GM23338 (cell line): ENCODE measurements around the gene STRBP. TPM values are rescaled to one million over a fixed set of nuclear protein-coding genes. Genes with fewer than 3 reads are reported as not detected.

ENCODE experiments used
- ATAC-seq: fragments of 200-7000 bp; cut with Tn5 transposase; 3 replicates; pipeline ENCODE4 v1.9.1; 2020
- DNase-seq: peaks from one replicate; pipeline ENCODE4 v3.0.0-alpha.2; 2015; ENCODE audit warnings: low spot score
- H2AFZ ChIP-seq: fragments of 200-600 bp; sonication (generic); 2 replicates; pipeline ENCODE4 v1.8.0; 2016; ENCODE audit warnings: antibody characterized with exemption, mild to moderate bottlenecking, moderate library complexity
- H3F3A ChIP-seq: fragments of 200-600 bp; sonication (generic); replicated peaks from 2 replicates; pipeline ENCODE4 v1.8.0; 2017; ENCODE audit warnings: antibody characterized with exemption, mixed run types, low read depth
- H3K27ac ChIP-seq: fragments of 200-600 bp; sonication (generic); 2 replicates; pipeline ENCODE4 v1.6.1; 2016; ENCODE audit warnings: low read depth
- H3K27me3 ChIP-seq: fragments of 200-600 bp; sonication (generic); 2 replicates; pipeline ENCODE4 v1.8.0; 2016; ENCODE audit warnings: mild to moderate bottlenecking, mixed run types, moderate library complexity; ENCODE audit not compliant: insufficient read depth
- H3K36me3 ChIP-seq: fragments of 200-600 bp; sonication (generic); 2 replicates; pipeline ENCODE4 v1.8.0; 2016; ENCODE audit warnings: mild to moderate bottlenecking; ENCODE audit not compliant: insufficient read depth
- H3K4me1 ChIP-seq: fragments of 200-600 bp; sonication (generic); 2 replicates; pipeline ENCODE4 v1.8.0; 2016; ENCODE audit warnings: mild to moderate bottlenecking, moderate library complexity; ENCODE audit not compliant: insufficient read depth
- H3K4me2 ChIP-seq: fragments of 200-600 bp; sonication (generic); 2 replicates; pipeline ENCODE4 v1.7.1; 2017; ENCODE audit warnings: mixed run types
- H3K4me3 ChIP-seq: fragments of 200-600 bp; sonication (generic); 2 replicates; pipeline ENCODE4 v1.6.1; 2016; ENCODE audit warnings: mixed run types
- H3K79me2 ChIP-seq: fragments of 200-600 bp; sonication (generic); replicated peaks from 2 replicates; pipeline ENCODE4 v1.8.0; 2017; ENCODE audit warnings: mild to moderate bottlenecking; ENCODE audit not compliant: insufficient read depth
- H3K9me2 ChIP-seq: fragments of 200-600 bp; sonication (generic); 2 replicates; pipeline ENCODE4 v1.8.0; 2017; ENCODE audit not compliant: insufficient read depth
- H4K20me1 ChIP-seq: fragments of 200-600 bp; sonication (generic); replicated peaks from 2 replicates; pipeline ENCODE4 v1.8.0; 2017; ENCODE audit warnings: mild to moderate bottlenecking; ENCODE audit not compliant: insufficient read depth
- H3K27ac Mint-ChIP-seq: 2 replicates; pipeline ENCODE4 v1.8.0; 2020; ENCODE audit warnings: inconsistent platforms, mild to moderate bottlenecking, moderate library complexity, mixed read lengths
- H3K27me3 Mint-ChIP-seq: 3 replicates; pipeline ENCODE4 v1.8.0; 2022; ENCODE audit warnings: low read depth, mild to moderate bottlenecking, moderate library complexity, mixed read lengths, inconsistent platforms; ENCODE audit not compliant: insufficient read depth, poor library complexity
- H3K36me3 Mint-ChIP-seq: 3 replicates; pipeline ENCODE4 v1.8.0; 2021; ENCODE audit warnings: low read depth, mild to moderate bottlenecking, inconsistent platforms, moderate library complexity, mixed read lengths
- H3K4me1 Mint-ChIP-seq: 3 replicates; pipeline ENCODE4 v1.8.0; 2020; ENCODE audit warnings: mild to moderate bottlenecking, inconsistent platforms, mixed read lengths
- H3K4me3 Mint-ChIP-seq: 3 replicates; pipeline ENCODE4 v1.8.0; 2021; ENCODE audit warnings: moderate library complexity, mild to moderate bottlenecking, inconsistent platforms, mixed read lengths
- H3K9me3 Mint-ChIP-seq: 3 replicates; pipeline ENCODE4 v1.8.0; 2020; ENCODE audit warnings: moderate library complexity, mild to moderate bottlenecking, inconsistent platforms, mixed read lengths
- CTCF ChIP-seq, 2 experiments: fragments of 200-600 bp in 1 of 2; sonication (generic) in 1 of 2; conservative IDR thresholded peaks; 2 replicates each; pipeline versions ENCODE4 v1.5.1 to v1.6.1; 2016 to 2017; ENCODE audit warnings: antibody characterized with exemption in 2 of 2, low read depth in 2 of 2, mild to moderate bottlenecking in 2 of 2, moderate library complexity in 1 of 2
- ETS1 ChIP-seq: IDR thresholded peaks from 2 replicates; pipeline ENCODE4 v1.6.1; 2016; ENCODE audit warnings: antibody characterized with exemption
- EZH2 ChIP-seq: fragments of 200-600 bp; sonication (generic); IDR thresholded peaks from one replicate; pipeline ENCODE4 v1.8.0; 2017; ENCODE audit warnings: antibody characterized with exemption, mild to moderate bottlenecking, low read depth; ENCODE audit not compliant: unreplicated experiment
- EZH2phosphoT487 ChIP-seq: fragments of 200-600 bp; sonication (generic); IDR thresholded peaks from one replicate; pipeline ENCODE4 v1.8.1; 2018; ENCODE audit warnings: antibody characterized with exemption; ENCODE audit not compliant: unreplicated experiment
- JUNB ChIP-seq: IDR thresholded peaks from one replicate; pipeline ENCODE4 v1.6.1; 2016; ENCODE audit warnings: antibody characterized with exemption; ENCODE audit not compliant: unreplicated experiment
- NANOG ChIP-seq: IDR thresholded peaks from 2 replicates; pipeline ENCODE4 v1.6.1; 2016; ENCODE audit warnings: antibody characterized with exemption, borderline replicate concordance
- POLR2AphosphoS5 ChIP-seq: IDR thresholded peaks from 2 replicates; pipeline ENCODE4 v1.6.1; 2016; ENCODE audit warnings: antibody characterized with exemption, low read depth
- ZNF114 ChIP-seq: fragments of 250-450 bp; sonication (Bioruptor Pico); IDR thresholded peaks from 2 replicates; pipeline ENCODE4 v1.5.0; 2020; ENCODE audit warnings: mild to moderate bottlenecking, moderate library complexity
- ZNF331 ChIP-seq: fragments of 250-450 bp; sonication (Bioruptor Pico); IDR thresholded peaks from 2 replicates; pipeline ENCODE4 v1.5.0; 2020; ENCODE audit warnings: low read depth, mild to moderate bottlenecking, moderate library complexity
- polyA plus RNA-seq: library from polyadenylated mRNA; unstranded; fragments of >200 nt; fragmentation: Nextera tagmentation; extraction: Ambion mirVana; gene quantifications from 2 replicates; pipeline ENCODE4 v1.2.1, GENCODE V29; 2016
- total RNA-seq: library from RNA; depleted of rRNA; stranded (reverse); fragments of >200 nt; shearing (Covaris generic); gene quantifications from 2 replicates; pipeline ENCODE4 v1.2.3, GENCODE V29; 2014
- TF ChIP-seq, protein P1 (sequence below): IDR thresholded peaks from one replicate; pipeline ENCODE4 v1.6.1; 2018; ENCODE audit warnings: antibody characterized with exemption; ENCODE audit not compliant: unreplicated experiment

STRBP gene
- total and polyA plus RNA-seq, 2 experiments from 2014 or later: 80.5 to 116 TPM

- TF ChIP-seq CTCF (conservative IDR thresholded peaks at IDR 0.05; ENCODE audit: low read depth in 2 of 2): no peak
Measured at GRCh38 chr9:123286324-123286723, 17.9 kb upstream of the STRBP start (continued).

GRCh38 chr9:123284656-123285055 is 16.3 kb upstream of the STRBP start:
- Histone ChIP-seq H3K4me1 (no peaks in the 10 kb centered on the region), H2AFZ (peak overlapping the region; percentile 24; the same call in 1 of the 2 replicates), H3K36me3 (no peaks in the 10 kb centered on the region; the same call in 1 of the 2 replicates), H3K27ac (no peak overlapping the region), H3K9me2 (no peaks in the 10 kb centered on the region), H3K4me3 (no peak overlapping the region), H3K79me2 (no peaks in the 10 kb centered on the region), H4K20me1 (no peaks in the 10 kb centered on the region), H3K27me3 (no peaks in the 10 kb centered on the region), H3F3A (no peaks in the 10 kb centered on the region), H3K4me2 (no peak overlapping the region)
- no peak for ATAC-seq
- H3K27ac Mint-ChIP-seq: no peak overlapping the region
- H3K4me1 Mint-ChIP-seq: no peaks in the 10 kb centered on the region
- no peak overlapping the region for H3K4me3 Mint-ChIP-seq
- H3K9me3 Mint-ChIP-seq: no peaks in the 10 kb centered on the region
- DNase-seq: no peak
- peaks cover 2% of the 10 kb centered on the region for H3K27me3 Mint-ChIP-seq
- H3K36me3 Mint-ChIP-seq: no peaks in the 10 kb centered on the region
- no peak for TF ChIP-seq CTCF (conservative IDR thresholded peaks at IDR 0.05; ENCODE audit: low read depth in 2 of 2)
- TF ChIP-seq JUNB: no peak
- TF ChIP-seq NANOG: no peak
- TF ChIP-seq EZH2: no peak
- TF ChIP-seq, protein P1, sequence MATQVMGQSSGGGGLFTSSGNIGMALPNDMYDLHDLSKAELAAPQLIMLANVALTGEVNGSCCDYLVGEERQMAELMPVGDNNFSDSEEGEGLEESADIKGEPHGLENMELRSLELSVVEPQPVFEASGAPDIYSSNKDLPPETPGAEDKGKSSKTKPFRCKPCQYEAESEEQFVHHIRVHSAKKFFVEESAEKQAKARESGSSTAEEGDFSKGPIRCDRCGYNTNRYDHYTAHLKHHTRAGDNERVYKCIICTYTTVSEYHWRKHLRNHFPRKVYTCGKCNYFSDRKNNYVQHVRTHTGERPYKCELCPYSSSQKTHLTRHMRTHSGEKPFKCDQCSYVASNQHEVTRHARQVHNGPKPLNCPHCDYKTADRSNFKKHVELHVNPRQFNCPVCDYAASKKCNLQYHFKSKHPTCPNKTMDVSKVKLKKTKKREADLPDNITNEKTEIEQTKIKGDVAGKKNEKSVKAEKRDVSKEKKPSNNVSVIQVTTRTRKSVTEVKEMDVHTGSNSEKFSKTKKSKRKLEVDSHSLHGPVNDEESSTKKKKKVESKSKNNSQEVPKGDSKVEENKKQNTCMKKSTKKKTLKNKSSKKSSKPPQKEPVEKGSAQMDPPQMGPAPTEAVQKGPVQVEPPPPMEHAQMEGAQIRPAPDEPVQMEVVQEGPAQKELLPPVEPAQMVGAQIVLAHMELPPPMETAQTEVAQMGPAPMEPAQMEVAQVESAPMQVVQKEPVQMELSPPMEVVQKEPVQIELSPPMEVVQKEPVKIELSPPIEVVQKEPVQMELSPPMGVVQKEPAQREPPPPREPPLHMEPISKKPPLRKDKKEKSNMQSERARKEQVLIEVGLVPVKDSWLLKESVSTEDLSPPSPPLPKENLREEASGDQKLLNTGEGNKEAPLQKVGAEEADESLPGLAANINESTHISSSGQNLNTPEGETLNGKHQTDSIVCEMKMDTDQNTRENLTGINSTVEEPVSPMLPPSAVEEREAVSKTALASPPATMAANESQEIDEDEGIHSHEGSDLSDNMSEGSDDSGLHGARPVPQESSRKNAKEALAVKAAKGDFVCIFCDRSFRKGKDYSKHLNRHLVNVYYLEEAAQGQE: no peak
- TF ChIP-seq ZNF331: no peak
- no peak for TF ChIP-seq EZH2phosphoT487
- no peak for TF ChIP-seq POLR2AphosphoS5
- TF ChIP-seq ZNF114: no peak
- no peak for TF ChIP-seq ETS1
